ENCODE measurements around the gene IFI27.

- TF ChIP-seq, protein P1, sequence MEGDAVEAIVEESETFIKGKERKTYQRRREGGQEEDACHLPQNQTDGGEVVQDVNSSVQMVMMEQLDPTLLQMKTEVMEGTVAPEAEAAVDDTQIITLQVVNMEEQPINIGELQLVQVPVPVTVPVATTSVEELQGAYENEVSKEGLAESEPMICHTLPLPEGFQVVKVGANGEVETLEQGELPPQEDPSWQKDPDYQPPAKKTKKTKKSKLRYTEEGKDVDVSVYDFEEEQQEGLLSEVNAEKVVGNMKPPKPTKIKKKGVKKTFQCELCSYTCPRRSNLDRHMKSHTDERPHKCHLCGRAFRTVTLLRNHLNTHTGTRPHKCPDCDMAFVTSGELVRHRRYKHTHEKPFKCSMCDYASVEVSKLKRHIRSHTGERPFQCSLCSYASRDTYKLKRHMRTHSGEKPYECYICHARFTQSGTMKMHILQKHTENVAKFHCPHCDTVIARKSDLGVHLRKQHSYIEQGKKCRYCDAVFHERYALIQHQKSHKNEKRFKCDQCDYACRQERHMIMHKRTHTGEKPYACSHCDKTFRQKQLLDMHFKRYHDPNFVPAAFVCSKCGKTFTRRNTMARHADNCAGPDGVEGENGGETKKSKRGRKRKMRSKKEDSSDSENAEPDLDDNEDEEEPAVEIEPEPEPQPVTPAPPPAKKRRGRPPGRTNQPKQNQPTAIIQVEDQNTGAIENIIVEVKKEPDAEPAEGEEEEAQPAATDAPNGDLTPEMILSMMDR (IDR thresholded peaks at IDR 0.05; ENCODE audit: borderline replicate concordance, extremely low read depth, low read length, poor library complexity, severe bottlenecking): no peak
- TF ChIP-seq EZH2 (IDR thresholded peaks at IDR 0.05; ENCODE audit: borderline replicate concordance, low read depth, low read length, severe bottlenecking): no peak
Measured at GRCh38 chr14:94162466-94162865, 51.9 kb downstream of the IFI27 start.
